Left ventricle myocardium inferior (tissue), 1 donor: Measurements from ENCODE around the gene MELK. TPM values are rescaled to one million over a fixed set of nuclear protein-coding genes. Genes with fewer than 3 reads are reported as not detected.

ENCODE experiments used
- DNase-seq: peaks from one replicate; pipeline ENCODE4 v3.0.0-alpha.2; 2020
- H3K27ac ChIP-seq: fragments of 200-600 bp; replicated peaks from 2 replicates; pipeline ENCODE4 v1.8.0; 2021
- H3K27me3 ChIP-seq: fragments of 200-600 bp; 2 replicates; pipeline ENCODE4 v1.8.0; 2021; ENCODE audit warnings: low read depth
- H3K36me3 ChIP-seq: fragments of 200-600 bp; 2 replicates; pipeline ENCODE4 v1.8.0; 2021
- H3K4me1 ChIP-seq: fragments of 200-600 bp; 2 replicates; pipeline ENCODE4 v1.8.0; 2021
- H3K4me3 ChIP-seq: fragments of 200-600 bp; 2 replicates; pipeline ENCODE4 v1.8.0; 2021; ENCODE audit warnings: mild to moderate bottlenecking, moderate library complexity
- H3K9me3 ChIP-seq: fragments of 200-600 bp; replicated peaks from 2 replicates; pipeline ENCODE4 v1.8.0; 2021
- CTCF ChIP-seq: fragments of 200-600 bp; IDR thresholded peaks from 2 replicates; pipeline ENCODE4 v1.8.0; 2021; ENCODE audit warnings: antibody characterized with exemption, mild to moderate bottlenecking, borderline replicate concordance
- intact Hi-C: fragments of 100-400 bp; cut with micrococcal nuclease; formaldehyde crosslinking; loops from one replicate; pipeline ENCODE4 v1.11.0; 2022
- total RNA-seq: library from RNA; stranded (reverse); fragmentation: NEBNext Ultra II Directional; extraction: Animal tissue kit (Norgen Biotek cat#: 25700); gene quantifications from one replicate; pipeline ENCODE4 v1.2.1, GENCODE V29; 2021
- donor health status: DM: no; HTN: yes; CAD: no; lungs with severe emphysema.

The MELK gene
- total RNA-seq, 1 donor from 2014 or later: 0.27 TPM

GRCh38 chr9:36717276-36717675 is 144.6 kb downstream of the MELK start:
- no peaks in the 10 kb centered on the region for H3K36me3 ChIP-seq
- no peaks in the 10 kb centered on the region for H3K4me1 ChIP-seq
- peaks cover 67% of the 10 kb centered on the region for H3K27me3 ChIP-seq
- H3K9me3 ChIP-seq: peaks cover 6% of the 10 kb centered on the region
- DNase-seq: no peak
- H3K27ac ChIP-seq: no peak overlapping the region
- no peak overlapping the region for H3K4me3 ChIP-seq
- intact Hi-C loops: no loop called here
- no peak for TF ChIP-seq CTCF

- TF ChIP-seq CTCF: no peak
- intact Hi-C loops: no loop called here
- Histone ChIP-seq H3K4me1 (no peaks in the 10 kb centered on the region), H3K4me3 (no peak overlapping the region), H3K27me3 (peaks cover 72% of the 10 kb centered on the region), H3K36me3 (no peaks in the 10 kb centered on the region), H3K9me3 (peaks cover under 1% of the 10 kb centered on the region), H3K27ac (no peak overlapping the region)
- DNase-seq: no peak
These were observed 145.9 kb downstream of the MELK start for GRCh38 chr9:36718612-36719011.

- no peaks in the 10 kb centered on the region for H3K9me3 ChIP-seq
- H3K36me3 ChIP-seq: no peaks in the 10 kb centered on the region
- no peak overlapping the region for H3K27ac ChIP-seq
- no peaks in the 10 kb centered on the region for H3K4me1 ChIP-seq
- TF ChIP-seq CTCF: no peak
- H3K4me3 ChIP-seq: no peak overlapping the region
- no peak for DNase-seq
- H3K27me3 ChIP-seq: peaks cover 75% of the 10 kb centered on the region
- intact Hi-C loops: no loop called here
These were observed 147.3 kb downstream of the MELK start for GRCh38 chr9:36720043-36720442.

GRCh38 chr9:36721846-36722588 is 149.3 kb downstream of the MELK start:
- Histone ChIP-seq H3K27ac (no peak overlapping the region), H3K9me3 (no peaks in the 10 kb centered on the region), H3K27me3 (peaks cover 72% of the 10 kb centered on the region), H3K4me3 (no peak overlapping the region), H3K36me3 (no peaks in the 10 kb centered on the region), H3K4me1 (no peaks in the 10 kb centered on the region)
- TF ChIP-seq CTCF: no peak
- intact Hi-C loops: no loop called here
- no peak for DNase-seq

- no peak overlapping the region for H3K27ac ChIP-seq
- no peak for DNase-seq
- TF ChIP-seq CTCF: no peak
- no peak overlapping the region for H3K4me3 ChIP-seq
- no peaks in the 10 kb centered on the region for H3K36me3 ChIP-seq
- no peaks in the 10 kb centered on the region for H3K9me3 ChIP-seq
- H3K27me3 ChIP-seq: peaks cover 47% of the 10 kb centered on the region
- H3K4me1 ChIP-seq: no peaks in the 10 kb centered on the region
- intact Hi-C loops: no loop called here
These were observed 153.2 kb downstream of the MELK start for GRCh38 chr9:36725777-36726356.

Other genes starting within 250 kb of the MELK start
- 25.7 TPM for gene RNF38, start 172.6 kb upstream of the MELK start, total RNA-seq